Spleen (tissue), 11 donors: ENCODE data around the gene SPATA31C1. TPM values are rescaled to one million over a fixed set of nuclear protein-coding genes. Genes with fewer than 3 reads are reported as not detected.

ENCODE experiments used
- DNase-seq: peaks from one replicate; pipeline ENCODE4 v3.0.0-alpha.2; 2020
- H3K27ac ChIP-seq, 8 donors: fragments of 200-600 bp; sonication (generic) in 7 of 8; 1 replicate in 4 of 8; 2 replicates in 4 of 8; pipeline versions ENCODE4 v1.5.0 to v1.8.0; 2016 to 2021; ENCODE audit warnings: inconsistent platforms in 4 of 8, mild to moderate bottlenecking in 4 of 8, moderate library complexity in 1 of 8
- H3K27me3 ChIP-seq, 7 donors: fragments of 200-600 bp; sonication (generic) in 6 of 7; replicated peaks in 1 of 7; 1 replicate in 4 of 7; 2 replicates in 3 of 7; pipeline versions ENCODE4 v1.5.0 to v1.8.0; 2016 to 2021; ENCODE audit warnings: inconsistent platforms in 3 of 7, mild to moderate bottlenecking in 1 of 7
- H3K36me3 ChIP-seq, 6 donors: fragments of 200-600 bp; sonication (generic) in 5 of 6; 1 replicate in 4 of 6; 2 replicates in 2 of 6; pipeline versions ENCODE4 v1.5.0 to v1.8.0; 2016 to 2021; ENCODE audit warnings: inconsistent platforms in 2 of 6
- H3K4me1 ChIP-seq, 6 donors: fragments of 200-600 bp; sonication (generic) in 5 of 6; 1 replicate in 3 of 6; 2 replicates in 3 of 6; pipeline versions ENCODE4 v1.5.0 to v1.8.0; 2016 to 2021; ENCODE audit warnings: inconsistent platforms in 3 of 6
- H3K4me3 ChIP-seq, 8 donors: fragments of 200-600 bp; sonication (generic) in 7 of 8; 1 replicate in 4 of 8; 2 replicates in 4 of 8; pipeline versions ENCODE4 v1.5.0 to v1.8.0; 2016 to 2021; ENCODE audit warnings: inconsistent platforms in 4 of 8, mild to moderate bottlenecking in 4 of 8, moderate library complexity in 2 of 8
- H3K9me3 ChIP-seq, 8 donors: fragments of 200-600 bp; sonication (generic) in 7 of 8; 1 replicate in 4 of 8; 2 replicates in 4 of 8; pipeline versions ENCODE4 v1.5.0 to v1.8.0; 2016 to 2021; ENCODE audit warnings: inconsistent platforms in 4 of 8
- POLR2A ChIP-seq, 3 donors: fragments of 450-650 bp; IDR thresholded peaks; one replicate each; pipeline ENCODE4 v1.5.1; 2017; ENCODE audit warnings: antibody characterized with exemption in 3 of 3, mild to moderate bottlenecking in 1 of 3
- POLR2AphosphoS5 ChIP-seq, 3 donors: sonication (generic); formaldehyde crosslinking; IDR thresholded peaks; one replicate each; pipeline ENCODE4 v1.5.1; 2017; ENCODE audit warnings: antibody characterized with exemption in 3 of 3
- WGBS, 5 donors: extraction: QIAGEN DNeasy Blood & Tissue Kit in 3 of 5; methylation state at CpG; one replicate each; pipeline versions ENCODE4 v1.1.5 to v1.1.7; 2013 to 2018; 5-methylcytosine and 5-hydroxymethylcytosine counted together
- intact Hi-C: fragments of 100-400 bp; cut with DNase I; formaldehyde crosslinking; loops from one replicate; pipeline ENCODE4 v1.15.0; 2023; ENCODE audit warnings: low total_unique reads
- polyA plus RNA-seq, 3 donors: library from polyadenylated mRNA; stranded (reverse); fragments of 200-250 nt; gene quantifications; one replicate each; pipeline ENCODE4 v1.2.1, GENCODE V29; 2013
- total RNA-seq, 7 donors: library from RNA; depleted of rRNA in 3 of 7; stranded (reverse); fragments of >200 nt in 3 of 7; fragmentation: NEBNext Ultra II Directional in 4 of 7; extraction: Animal tissue kit (Norgen Biotek cat#: 25700) in 4 of 7; gene quantifications; one replicate each; pipeline versions ENCODE4 v1.1.0 to v1.2.1, GENCODE V29; 2016 to 2021
- TF ChIP-seq, protein P1 (sequence below), 11 experiments: fragments of 200-600 bp in 7 of 11; fragments of 450-650 bp in 4 of 11; sonication (generic) in 4 of 11; IDR thresholded peaks in 8 of 11; conservative IDR thresholded peaks in 3 of 11; 1 replicate in 7 of 11; 2 replicates in 4 of 11; pipeline versions ENCODE4 v1.4.0 to v1.8.0; 2016 to 2021; ENCODE audit warnings: antibody characterized with exemption in 11 of 11, inconsistent platforms in 4 of 11, mild to moderate bottlenecking in 1 of 11
- donor health status: healthy with polysubstance abuse.
- donor health status: DM: no; HTN: no; CAD: no; lungs with moderate emphysema.
- donor health status: DM: no; HTN: no; CAD: no.
- donor health status: Bipolar disorder and iron deficiency.
- donor health status: healthy.
- donor health status: DM: no; HTN: no; CAD: no.
- donor health status: DM: yes; HTN: yes; CAD: no.

Gene SPATA31C1
- total and polyA plus RNA-seq, 10 donors: not detected

DNA sequence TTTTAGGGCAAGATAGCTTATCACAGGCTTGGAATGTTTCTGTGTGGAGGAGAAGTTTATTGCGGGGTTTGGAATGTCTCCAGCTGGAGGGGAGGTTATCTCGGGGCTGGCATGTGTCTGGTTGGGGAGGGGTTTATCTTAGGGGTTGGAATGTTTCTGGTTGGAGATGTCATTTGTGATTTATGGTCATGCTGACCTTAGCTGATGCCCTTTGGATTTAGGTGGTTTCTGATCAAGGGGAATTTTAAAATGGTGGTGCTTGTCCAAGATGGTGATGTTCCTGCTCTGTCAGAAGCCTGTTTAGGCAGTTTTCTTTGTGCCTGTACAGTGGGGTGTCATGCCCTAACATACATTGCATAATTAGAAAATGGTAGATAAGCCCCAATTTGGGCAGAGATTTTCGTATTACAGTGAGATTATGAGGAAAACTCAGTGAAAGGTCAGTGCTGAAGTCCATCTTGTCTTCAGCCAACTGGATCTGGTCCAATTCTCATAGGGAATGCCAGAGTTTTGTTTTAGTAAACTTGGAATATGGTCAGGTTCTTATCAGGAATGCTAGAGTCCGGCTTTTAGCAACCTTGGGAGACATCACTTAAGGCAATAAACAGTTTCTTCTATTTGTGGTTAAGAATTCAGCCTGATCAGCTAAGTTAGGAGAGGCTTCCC lies 42.3 kb downstream of the SPATA31C1 start:
- H3K9me3 ChIP-seq: no peaks in the 10 kb centered on the region
- no peak for DNase-seq
- H3K36me3 ChIP-seq: no peaks in the 10 kb centered on the region
- intact Hi-C loops: no loop called here
- H3K27me3 ChIP-seq: peaks cover 0 to 6% (median 0%) of the 10 kb centered on the region in 7 donors
- WGBS, 5 donors: 48 to 68% (median 60%) methylated on average over 4 of the region's 4 CpGs
- H3K27ac ChIP-seq: no peak overlapping the region
- H3K4me1 ChIP-seq: no peaks in the 10 kb centered on the region
- H3K4me3 ChIP-seq: no peak overlapping the region
- TF ChIP-seq, protein P1, sequence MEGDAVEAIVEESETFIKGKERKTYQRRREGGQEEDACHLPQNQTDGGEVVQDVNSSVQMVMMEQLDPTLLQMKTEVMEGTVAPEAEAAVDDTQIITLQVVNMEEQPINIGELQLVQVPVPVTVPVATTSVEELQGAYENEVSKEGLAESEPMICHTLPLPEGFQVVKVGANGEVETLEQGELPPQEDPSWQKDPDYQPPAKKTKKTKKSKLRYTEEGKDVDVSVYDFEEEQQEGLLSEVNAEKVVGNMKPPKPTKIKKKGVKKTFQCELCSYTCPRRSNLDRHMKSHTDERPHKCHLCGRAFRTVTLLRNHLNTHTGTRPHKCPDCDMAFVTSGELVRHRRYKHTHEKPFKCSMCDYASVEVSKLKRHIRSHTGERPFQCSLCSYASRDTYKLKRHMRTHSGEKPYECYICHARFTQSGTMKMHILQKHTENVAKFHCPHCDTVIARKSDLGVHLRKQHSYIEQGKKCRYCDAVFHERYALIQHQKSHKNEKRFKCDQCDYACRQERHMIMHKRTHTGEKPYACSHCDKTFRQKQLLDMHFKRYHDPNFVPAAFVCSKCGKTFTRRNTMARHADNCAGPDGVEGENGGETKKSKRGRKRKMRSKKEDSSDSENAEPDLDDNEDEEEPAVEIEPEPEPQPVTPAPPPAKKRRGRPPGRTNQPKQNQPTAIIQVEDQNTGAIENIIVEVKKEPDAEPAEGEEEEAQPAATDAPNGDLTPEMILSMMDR (IDR thresholded peaks at IDR 0.05 in 8 of 11, conservative IDR thresholded peaks at IDR 0.05 in 3 of 11): no peak
- TF ChIP-seq POLR2A (IDR thresholded peaks at IDR 0.05): no peak
- no peak for TF ChIP-seq POLR2AphosphoS5 (IDR thresholded peaks at IDR 0.05)

DNA sequence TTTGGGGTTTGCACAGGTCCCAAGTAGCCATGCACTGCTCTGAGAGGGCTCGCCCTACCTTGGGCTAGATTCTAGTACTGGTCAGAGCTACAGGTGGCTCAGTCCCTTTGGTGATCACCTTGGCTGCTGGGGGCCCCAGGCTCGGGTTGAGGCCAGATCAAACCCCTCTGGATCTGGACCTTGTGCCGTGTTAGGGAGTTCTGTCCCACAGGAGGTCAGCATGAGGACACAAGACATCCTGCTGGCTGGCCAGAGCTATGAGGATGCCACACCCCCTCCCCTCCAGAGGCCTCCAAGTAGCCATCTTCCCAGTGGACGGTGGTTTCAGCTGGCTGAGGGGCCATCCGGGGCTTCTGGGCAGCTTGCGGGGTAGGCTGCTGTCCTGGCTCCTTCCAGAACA lies 46.0 kb downstream of the SPATA31C1 start:
- no peaks in the 10 kb centered on the region for H3K9me3 ChIP-seq
- DNase-seq: no peak
- peaks cover 0 to 24% (median 4%) of the 10 kb centered on the region in 6 donors for H3K36me3 ChIP-seq
- intact Hi-C loops: no loop called here
- TF ChIP-seq POLR2AphosphoS5 (IDR thresholded peaks at IDR 0.05) (no peak), POLR2A (IDR thresholded peaks at IDR 0.05) (no peak)
- TF ChIP-seq, protein P1 (IDR thresholded peaks at IDR 0.05 in 8 of 11, conservative IDR thresholded peaks at IDR 0.05 in 3 of 11): no peak
- no peaks in the 10 kb centered on the region for H3K4me1 ChIP-seq
- H3K27me3 ChIP-seq: peaks cover 0 to 6% (median 0%) of the 10 kb centered on the region in 7 donors
- H3K4me3 ChIP-seq: no peak overlapping the region
- WGBS, 5 donors: 71 to 91% (median 87%) methylated on average over 3 to 6 of the region's 6 CpGs
- H3K27ac ChIP-seq: no peak overlapping the region

DNA sequence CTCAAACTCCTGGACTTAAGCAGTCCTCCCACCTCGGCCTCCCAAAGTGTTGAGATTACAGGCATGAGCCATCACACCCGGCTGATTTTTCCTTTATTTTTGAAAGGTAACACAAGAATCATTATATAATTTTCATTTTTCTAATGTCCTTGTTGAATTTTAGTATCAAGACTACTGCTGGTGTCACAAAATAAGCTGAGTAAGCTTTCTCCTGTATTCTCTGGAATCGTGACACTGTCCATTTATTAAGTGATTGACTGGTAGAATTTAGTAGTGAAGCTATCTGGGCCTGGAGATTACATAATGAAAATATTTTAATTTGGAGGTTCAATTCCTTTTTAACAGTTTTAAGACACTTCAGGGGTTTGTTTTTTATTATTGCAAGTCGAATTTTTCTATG lies 47.1 kb downstream of the SPATA31C1 start:
- Histone ChIP-seq H3K27ac (no peak overlapping the region), H3K36me3 (peaks cover 0 to 32% (median 4%) of the 10 kb centered on the region in 6 donors), H3K4me1 (no peaks in the 10 kb centered on the region), H3K4me3 (no peak overlapping the region), H3K9me3 (no peaks in the 10 kb centered on the region), H3K27me3 (peaks cover 0 to 6% (median 0%) of the 10 kb centered on the region in 7 donors)
- TF ChIP-seq POLR2AphosphoS5 (IDR thresholded peaks at IDR 0.05) (no peak), POLR2A (IDR thresholded peaks at IDR 0.05) (no peak)
- TF ChIP-seq, protein P1 (IDR thresholded peaks at IDR 0.05 in 8 of 11, conservative IDR thresholded peaks at IDR 0.05 in 3 of 11): no peak
- intact Hi-C loops: no loop called here
- 61 to 78% (median 64%) methylated on average over 4 of the region's 4 CpGs for WGBS, 5 donors
- no peak for DNase-seq

DNA sequence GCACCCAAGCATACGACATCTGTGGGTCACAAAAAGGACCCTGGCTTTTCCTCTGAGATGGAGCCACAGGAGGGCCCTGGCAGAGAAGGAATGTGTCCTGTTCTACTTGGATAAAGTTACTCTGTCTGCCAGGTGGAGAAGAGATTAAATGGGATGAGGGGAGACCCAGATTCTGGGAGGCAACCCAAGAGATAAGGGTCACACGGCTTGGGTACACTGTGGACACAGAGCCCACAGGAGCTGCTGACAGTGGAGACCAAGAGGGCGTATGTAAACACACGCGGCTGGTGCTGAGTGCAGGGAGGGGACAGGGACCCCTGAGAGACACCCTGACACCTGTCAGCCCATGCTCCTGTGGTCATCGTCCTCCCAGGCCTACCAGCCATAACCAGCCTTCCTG lies 50.4 kb downstream of the SPATA31C1 start:
- no peaks in the 10 kb centered on the region for H3K4me1 ChIP-seq
- TF ChIP-seq, protein P1 (IDR thresholded peaks at IDR 0.05 in 8 of 11, conservative IDR thresholded peaks at IDR 0.05 in 3 of 11): no peak
- TF ChIP-seq POLR2AphosphoS5 (IDR thresholded peaks at IDR 0.05) (no peak), POLR2A (IDR thresholded peaks at IDR 0.05) (no peak)
- no peak overlapping the region for H3K4me3 ChIP-seq
- DNase-seq: no peak
- no peak overlapping the region for H3K27ac ChIP-seq
- WGBS, 5 donors: 79 to 91% (median 90%) methylated on average over 6 of the region's 6 CpGs
- no peaks in the 10 kb centered on the region for H3K27me3 ChIP-seq
- intact Hi-C loops: no loop called here
- peaks cover 0 to 37% (median 8%) of the 10 kb centered on the region in 6 donors for H3K36me3 ChIP-seq
- H3K9me3 ChIP-seq: no peaks in the 10 kb centered on the region
